Keratinocyte (primary cell): ENCODE data around the gene ATP8A2.

Experiments
- CTCF ChIP-seq, 3 experiments: IDR thresholded peaks in 1 of 3; conservative IDR thresholded peaks in 1 of 3; optimal IDR thresholded peaks in 1 of 3; 2 replicates in 2 of 3; 3 replicates in 1 of 3; pipeline versions ENCODE3 to v1.5.1; 2011; ENCODE audit warnings: low read length in 3 of 3, mild to moderate bottlenecking in 3 of 3, moderate library complexity in 2 of 3, control low read depth in 1 of 3, inconsistent platforms in 1 of 3; ENCODE audit not compliant: insufficient read depth in 2 of 3; ENCODE audit errors: extremely low read depth in 1 of 3
- EZH2 ChIP-seq: IDR thresholded peaks from one replicate; pipeline ENCODE4 v1.6.1; 2012; ENCODE audit warnings: inconsistent platforms, mild to moderate bottlenecking, low read length, moderate library complexity

- TF ChIP-seq EZH2, result no peak
- no peak for TF ChIP-seq CTCF (optimal IDR thresholded peaks at IDR 0.05 in 1 of 3, IDR thresholded peaks at IDR 0.05 in 1 of 3, conservative IDR thresholded peaks at IDR 0.05 in 1 of 3; ENCODE audit: extremely low read depth in 1 of 3, insufficient read depth in 2 of 3, low read length in 3 of 3)
These were observed 611.1 kb downstream of the ATP8A2 start for GRCh38 chr13:25982907-25983306.
